ENCODE results near the gene OR51B4. TPM values are rescaled to one million over a fixed set of nuclear protein-coding genes. Genes with fewer than 3 reads are reported as not detected.

The OR51B4 gene
- total RNA-seq, 1 donor, result not detected

DNA sequence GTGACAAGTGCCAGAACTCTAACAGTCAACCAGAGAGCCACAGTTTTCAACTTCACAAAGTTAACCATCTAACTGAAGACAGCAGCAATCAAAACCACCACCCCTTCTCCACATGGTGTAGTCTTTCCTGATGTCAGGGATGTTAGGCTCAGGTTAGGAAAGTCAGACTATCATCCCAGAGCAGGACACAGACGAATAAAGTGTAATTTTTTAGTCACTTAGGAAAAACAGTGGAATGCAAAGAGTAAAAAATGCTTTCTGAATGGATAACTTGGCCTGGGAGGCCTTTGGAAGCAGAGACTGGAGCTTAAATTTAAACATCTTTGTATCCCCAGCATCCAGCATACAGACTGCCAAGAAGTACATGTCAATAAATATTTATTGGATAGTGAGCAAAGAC, 15.4 kb downstream of the OR51B4 start:
- no peak overlapping the region for H3K4me3 ChIP-seq (ENCODE audit: low read length)
- no peaks in the 10 kb centered on the region for H3K9me3 ChIP-seq (ENCODE audit: low read depth, low read length)

DNA sequence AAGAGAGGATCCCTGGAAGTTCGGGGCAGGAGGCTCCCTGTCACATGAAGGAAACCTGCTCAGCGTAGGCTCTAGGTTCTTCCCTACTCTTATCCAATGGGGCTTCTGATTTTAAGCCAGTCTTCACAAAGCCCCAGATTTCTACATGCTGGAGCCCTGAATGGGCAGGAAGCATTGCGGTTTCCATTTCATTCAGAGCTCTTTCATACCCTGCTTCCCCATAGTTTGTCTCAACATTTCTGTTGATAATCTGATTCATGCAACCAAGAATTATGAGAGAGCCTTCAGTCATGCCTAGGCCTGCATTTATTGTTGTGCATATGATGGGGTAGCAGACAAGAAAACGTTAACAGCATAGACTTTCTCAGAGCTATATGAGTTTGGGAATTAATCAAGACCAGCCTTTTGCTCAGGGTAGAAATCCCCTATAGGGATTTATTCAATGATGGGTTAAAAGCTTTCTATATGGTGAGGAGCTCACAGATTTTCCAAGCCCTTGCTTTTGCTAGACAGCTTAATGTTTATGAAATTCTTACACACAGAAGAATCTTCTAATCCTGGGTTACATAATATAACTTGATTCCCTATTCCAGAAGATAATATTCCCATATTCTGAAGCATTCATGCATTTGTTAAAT, 15.9 kb downstream of the OR51B4 start:
- Histone ChIP-seq H3K4me3 (ENCODE audit: low read length) (no peak overlapping the region), H3K4me1 (ENCODE audit: insufficient read depth, low read length) (no peaks in the 10 kb centered on the region), H3K27me3 (ENCODE audit: insufficient read depth, low read length) (no peaks in the 10 kb centered on the region), H3K9me3 (ENCODE audit: low read depth, low read length) (no peaks in the 10 kb centered on the region)

More for the DNA sequence above, 15.4 kb downstream of the OR51B4 start:
- Histone ChIP-seq H3K4me1 (ENCODE audit: insufficient read depth, low read length) (no peaks in the 10 kb centered on the region), H3K27me3 (ENCODE audit: insufficient read depth, low read length) (no peaks in the 10 kb centered on the region)

DNA sequence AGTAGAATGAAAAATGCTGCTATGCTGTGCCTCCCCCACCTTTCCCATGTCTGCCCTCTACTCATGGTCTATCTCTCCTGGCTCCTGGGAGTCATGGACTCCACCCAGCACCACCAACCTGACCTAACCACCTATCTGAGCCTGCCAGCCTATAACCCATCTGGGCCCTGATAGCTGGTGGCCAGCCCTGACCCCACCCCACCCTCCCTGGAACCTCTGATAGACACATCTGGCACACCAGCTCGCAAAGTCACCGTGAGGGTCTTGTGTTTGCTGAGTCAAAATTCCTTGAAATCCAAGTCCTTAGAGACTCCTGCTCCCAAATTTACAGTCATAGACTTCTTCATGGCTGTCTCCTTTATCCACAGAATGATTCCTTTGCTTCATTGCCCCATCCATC, 17.1 kb downstream of the OR51B4 start:
- Histone ChIP-seq H3K4me3 (ENCODE audit: low read length) (no peak overlapping the region), H3K27me3 (ENCODE audit: insufficient read depth, low read length) (no peaks in the 10 kb centered on the region), H3K9me3 (ENCODE audit: low read depth, low read length) (no peaks in the 10 kb centered on the region)

DNA sequence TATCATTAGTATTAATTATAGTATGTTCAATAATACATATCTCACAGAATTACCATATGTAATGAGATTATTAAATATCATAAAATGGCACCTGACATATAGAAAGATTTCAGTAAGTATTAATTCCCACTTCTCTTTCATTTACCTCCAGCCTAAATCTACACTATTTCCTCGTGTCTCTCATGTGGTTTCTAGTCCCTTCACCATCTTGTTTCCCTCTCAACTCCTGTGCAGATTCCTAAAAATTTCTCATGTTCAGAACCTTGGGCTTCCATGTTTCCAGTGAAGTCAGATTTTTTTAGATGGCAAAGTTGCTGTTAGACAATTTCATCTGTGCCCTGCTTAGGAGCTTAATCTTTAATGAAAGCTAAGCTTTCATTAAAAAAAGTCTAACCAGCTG, 17.9 kb downstream of the OR51B4 start:
- Histone ChIP-seq H3K27me3 (ENCODE audit: insufficient read depth, low read length) (no peaks in the 10 kb centered on the region), H3K9me3 (ENCODE audit: low read depth, low read length) (no peaks in the 10 kb centered on the region), H3K4me1 (ENCODE audit: insufficient read depth, low read length) (no peaks in the 10 kb centered on the region), H3K4me3 (ENCODE audit: low read length) (no peak overlapping the region)

More for the DNA sequence above, 17.1 kb downstream of the OR51B4 start:
- no peaks in the 10 kb centered on the region for H3K4me1 ChIP-seq (ENCODE audit: insufficient read depth, low read length)

DNA sequence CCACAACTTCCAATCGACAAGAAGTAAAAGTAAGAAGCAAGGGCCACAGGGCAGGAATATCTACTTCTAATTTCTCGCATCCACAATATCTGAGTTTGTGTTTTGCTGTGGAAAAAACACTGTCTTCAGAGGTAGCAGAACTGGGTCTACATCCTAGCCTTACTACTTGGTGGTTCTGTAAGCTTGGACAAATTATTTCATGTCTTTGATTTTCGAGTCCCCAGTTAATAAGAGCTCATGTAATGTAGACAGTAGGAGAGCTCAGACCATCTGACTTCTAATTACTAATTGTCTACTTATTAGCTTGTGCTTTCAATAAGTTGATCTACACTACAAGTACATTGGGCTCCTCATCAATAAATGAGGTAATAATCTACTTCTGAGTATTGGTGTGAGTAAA, 18.7 kb downstream of the OR51B4 start:
- Histone ChIP-seq H3K9me3 (ENCODE audit: low read depth, low read length) (no peaks in the 10 kb centered on the region), H3K27me3 (ENCODE audit: insufficient read depth, low read length) (no peaks in the 10 kb centered on the region), H3K4me1 (ENCODE audit: insufficient read depth, low read length) (no peaks in the 10 kb centered on the region), H3K4me3 (ENCODE audit: low read length) (no peak overlapping the region)

DNA sequence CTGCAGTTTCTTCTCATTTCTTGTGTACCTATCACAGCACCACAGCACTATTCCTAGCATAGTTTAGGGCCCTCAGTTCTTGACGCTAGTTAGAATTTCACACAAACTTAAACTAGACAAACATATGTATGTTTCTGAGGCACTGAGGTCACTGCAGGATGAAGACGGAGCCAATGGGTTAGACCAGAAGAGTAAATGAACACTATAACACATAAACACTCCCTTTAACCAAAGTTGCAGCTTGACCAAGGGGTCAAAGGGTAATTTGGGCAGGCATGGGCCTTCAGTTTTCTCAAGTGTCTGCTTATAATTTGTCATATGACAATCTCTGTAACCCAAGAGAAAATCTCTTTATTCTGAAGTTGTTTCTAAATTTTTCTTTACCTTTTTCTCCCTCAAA, 19.1 kb downstream of the OR51B4 start:
- H3K4me1 ChIP-seq (ENCODE audit: insufficient read depth, low read length), result no peaks in the 10 kb centered on the region
- H3K9me3 ChIP-seq (ENCODE audit: low read depth, low read length), result no peaks in the 10 kb centered on the region
- no peaks in the 10 kb centered on the region for H3K27me3 ChIP-seq (ENCODE audit: insufficient read depth, low read length)
- H3K4me3 ChIP-seq (ENCODE audit: low read length), result no peak overlapping the region

DNA sequence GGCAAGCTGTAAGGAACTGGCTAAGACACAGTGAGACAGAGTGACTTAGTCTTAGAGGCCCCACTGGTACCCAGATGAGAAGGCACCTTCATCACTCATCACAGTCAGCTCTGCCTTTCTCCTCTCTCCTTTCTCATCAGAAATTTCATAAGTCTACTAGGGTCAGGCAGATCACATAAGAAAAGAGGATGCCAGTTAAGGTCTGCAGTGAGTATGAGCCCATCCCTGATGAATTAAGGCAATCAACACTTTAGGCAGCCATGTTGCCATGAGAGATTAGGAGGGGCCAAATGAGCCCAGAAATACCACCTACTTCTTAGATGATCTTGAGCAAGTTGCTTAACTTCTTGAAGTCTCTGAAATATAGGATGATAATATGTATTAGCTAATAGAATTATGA, 20.1 kb downstream of the OR51B4 start:
- H3K9me3 ChIP-seq (ENCODE audit: low read depth, low read length), result no peaks in the 10 kb centered on the region
- H3K27me3 ChIP-seq (ENCODE audit: insufficient read depth, low read length), result no peaks in the 10 kb centered on the region
- H3K4me3 ChIP-seq (ENCODE audit: low read length), result no peak overlapping the region
- no peaks in the 10 kb centered on the region for H3K4me1 ChIP-seq (ENCODE audit: insufficient read depth, low read length)

DNA sequence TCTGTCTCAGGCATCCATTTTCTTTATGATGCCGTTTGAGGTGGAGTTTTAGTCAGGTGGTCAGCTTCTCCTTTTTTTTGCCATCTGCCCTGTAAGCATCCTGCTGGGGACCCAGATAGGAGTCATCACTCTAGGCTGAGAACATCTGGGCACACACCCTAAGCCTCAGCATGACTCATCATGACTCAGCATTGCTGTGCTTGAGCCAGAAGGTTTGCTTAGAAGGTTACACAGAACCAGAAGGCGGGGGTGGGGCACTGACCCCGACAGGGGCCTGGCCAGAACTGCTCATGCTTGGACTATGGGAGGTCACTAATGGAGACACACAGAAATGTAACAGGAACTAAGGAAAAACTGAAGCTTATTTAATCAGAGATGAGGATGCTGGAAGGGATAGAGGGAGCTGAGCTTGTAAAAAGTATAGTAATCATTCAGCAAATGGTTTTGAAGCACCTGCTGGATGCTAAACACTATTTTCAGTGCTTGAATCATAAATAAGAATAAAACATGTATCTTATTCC, 21.1 kb downstream of the OR51B4 start:
- Histone ChIP-seq H3K4me1 (ENCODE audit: insufficient read depth, low read length) (no peaks in the 10 kb centered on the region), H3K9me3 (ENCODE audit: low read depth, low read length) (no peaks in the 10 kb centered on the region)

DNA sequence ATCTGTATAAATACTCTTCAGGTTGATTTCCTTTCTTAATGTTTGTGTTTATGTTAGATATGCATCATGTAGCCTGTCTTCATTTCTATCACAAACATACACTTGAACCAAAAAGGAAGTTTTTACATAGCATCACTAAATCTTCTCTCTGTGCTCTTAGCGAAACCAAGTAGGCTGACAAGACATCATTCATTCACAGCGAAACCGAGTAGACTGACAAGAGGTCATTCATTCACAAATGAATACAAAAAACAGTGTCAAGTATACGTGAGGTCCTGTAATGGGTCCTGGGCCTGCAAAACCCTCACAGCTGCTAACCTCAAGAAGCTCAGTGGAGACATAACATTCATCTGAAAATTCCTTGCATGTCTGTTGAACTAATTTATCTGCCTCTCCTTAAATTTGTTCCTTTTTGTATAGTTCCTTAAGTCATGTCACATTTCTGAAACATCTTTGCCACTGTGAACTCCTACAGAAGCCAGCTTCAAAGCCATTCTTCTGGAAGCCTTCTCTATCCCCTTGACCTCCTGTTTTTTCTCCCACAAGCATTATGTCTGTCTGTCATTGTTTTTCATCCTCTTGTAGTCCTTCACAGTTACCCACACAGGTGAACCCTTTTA, 22.2 kb downstream of the OR51B4 start:
- Histone ChIP-seq H3K4me3 (ENCODE audit: low read length) (no peak overlapping the region), H3K9me3 (ENCODE audit: low read depth, low read length) (no peaks in the 10 kb centered on the region), H3K27me3 (ENCODE audit: insufficient read depth, low read length) (no peaks in the 10 kb centered on the region), H3K4me1 (ENCODE audit: insufficient read depth, low read length) (no peaks in the 10 kb centered on the region)

More for the DNA sequence above, 21.1 kb downstream of the OR51B4 start:
- H3K27me3 ChIP-seq (ENCODE audit: insufficient read depth, low read length), result no peaks in the 10 kb centered on the region
- no peak overlapping the region for H3K4me3 ChIP-seq (ENCODE audit: low read length)

DNA sequence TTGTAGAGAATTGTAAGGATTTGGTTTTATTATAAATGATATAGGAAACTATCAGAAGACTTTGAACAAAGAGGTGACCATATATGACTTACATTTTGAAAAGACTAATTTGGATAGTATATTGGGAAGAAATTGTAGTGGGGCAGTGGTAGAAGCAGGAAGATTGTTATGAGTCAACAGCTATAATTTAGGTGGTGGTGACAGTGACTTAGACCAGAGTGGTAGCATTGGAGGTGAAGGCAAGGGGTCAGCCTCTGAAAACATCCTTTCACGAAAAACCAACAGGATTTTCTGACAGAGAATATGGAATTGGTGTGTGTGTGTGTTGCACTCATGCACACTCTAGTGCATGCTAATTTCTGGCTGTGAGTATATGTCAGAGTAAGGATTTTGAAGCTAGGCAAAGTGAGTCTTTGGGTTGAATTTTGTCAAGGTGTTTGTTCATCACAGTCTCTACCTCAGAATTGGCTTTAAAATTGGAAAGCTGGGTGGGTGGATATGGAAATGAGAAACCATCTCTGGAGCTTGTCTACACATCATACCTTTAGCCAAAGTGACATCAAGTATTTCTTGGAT, 23.9 kb downstream of the OR51B4 start:
- no peaks in the 10 kb centered on the region for H3K4me1 ChIP-seq (ENCODE audit: insufficient read depth, low read length)
- H3K27me3 ChIP-seq (ENCODE audit: insufficient read depth, low read length), result no peaks in the 10 kb centered on the region
- H3K4me3 ChIP-seq (ENCODE audit: low read length), result no peak overlapping the region
- H3K9me3 ChIP-seq (ENCODE audit: low read depth, low read length), result no peaks in the 10 kb centered on the region

DNA sequence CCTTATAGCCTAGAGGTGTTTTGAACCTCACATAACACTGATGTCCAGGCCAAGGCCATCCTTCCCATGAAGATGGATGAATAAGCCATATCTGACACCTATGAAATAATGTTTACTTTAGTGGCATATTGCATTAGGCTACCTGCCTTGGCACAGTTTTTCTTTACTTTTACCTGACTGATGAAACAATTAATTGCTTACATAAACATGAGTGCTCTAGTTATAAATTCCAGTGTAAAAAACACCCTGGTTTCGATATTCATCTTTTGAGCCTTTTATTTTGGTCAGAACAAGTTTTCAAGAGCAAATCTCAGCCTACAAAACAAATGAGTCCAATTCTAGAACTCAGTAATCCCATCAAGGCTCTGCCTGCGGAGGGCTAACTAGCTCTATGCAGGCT, 25.0 kb downstream of the OR51B4 start:
- Histone ChIP-seq H3K4me3 (ENCODE audit: low read length) (no peak overlapping the region), H3K4me1 (ENCODE audit: insufficient read depth, low read length) (no peaks in the 10 kb centered on the region), H3K9me3 (ENCODE audit: low read depth, low read length) (no peaks in the 10 kb centered on the region)

DNA sequence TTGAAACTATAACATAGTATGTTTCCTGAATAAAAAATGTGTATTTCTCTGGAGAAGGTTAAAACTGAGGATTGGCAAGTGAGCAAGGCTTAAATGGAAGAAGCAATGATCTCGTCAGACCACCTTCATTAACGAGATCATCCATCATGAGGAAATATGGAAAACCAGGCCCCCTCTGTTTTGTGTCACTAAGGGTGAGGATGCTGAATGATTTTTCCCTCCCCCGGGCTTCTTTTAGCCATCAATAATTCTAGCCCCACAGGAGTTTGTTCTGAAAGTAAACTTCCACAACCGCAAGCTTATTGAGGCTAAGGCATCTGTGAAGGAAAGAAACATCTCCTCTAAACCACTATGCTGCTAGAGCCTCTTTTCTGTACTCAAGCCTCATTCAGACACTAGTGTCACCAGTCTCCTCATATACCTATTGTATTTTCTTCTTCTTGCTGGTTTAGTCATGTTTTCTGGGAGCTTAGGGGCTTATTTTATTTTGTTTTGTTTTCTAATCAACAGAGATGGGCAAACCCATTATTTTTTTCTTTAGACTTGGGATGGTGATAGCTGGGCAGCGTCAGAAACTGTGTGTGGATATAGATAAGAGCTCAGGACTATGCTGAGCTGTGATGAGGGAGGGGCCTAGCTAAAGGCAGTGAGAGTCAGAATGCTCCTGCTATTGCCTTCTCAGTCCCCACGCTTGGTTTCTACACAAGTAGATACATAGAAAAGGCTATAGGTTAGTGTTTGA, 26.2 kb downstream of the OR51B4 start:
- H3K27me3 ChIP-seq (ENCODE audit: insufficient read depth, low read length), result no peaks in the 10 kb centered on the region
- no peaks in the 10 kb centered on the region for H3K9me3 ChIP-seq (ENCODE audit: low read depth, low read length)
- no peak overlapping the region for H3K4me3 ChIP-seq (ENCODE audit: low read length)
- no peaks in the 10 kb centered on the region for H3K4me1 ChIP-seq (ENCODE audit: insufficient read depth, low read length)

More for the DNA sequence above, 25.0 kb downstream of the OR51B4 start:
- H3K27me3 ChIP-seq (ENCODE audit: insufficient read depth, low read length), result no peaks in the 10 kb centered on the region

DNA sequence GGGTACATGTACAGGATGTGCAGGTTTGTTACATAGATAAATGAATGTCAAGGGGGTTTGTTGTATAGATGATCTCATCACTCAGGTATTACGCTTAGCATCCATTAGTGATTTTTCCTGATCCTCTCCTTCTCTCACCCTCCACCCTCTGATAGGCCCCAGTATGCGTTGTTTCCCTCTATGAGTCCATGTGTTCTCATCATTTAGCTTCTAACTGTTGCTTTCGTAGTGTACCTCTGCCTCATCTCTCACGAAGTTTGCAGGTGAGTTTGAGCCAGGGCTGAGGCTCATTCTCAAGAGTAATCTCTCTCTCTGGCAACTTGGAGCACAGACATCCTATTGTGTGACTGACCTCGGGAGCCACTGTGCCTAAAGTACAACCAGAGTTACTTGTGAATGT, 27.4 kb downstream of the OR51B4 start:
- Histone ChIP-seq H3K4me3 (ENCODE audit: low read length) (no peak overlapping the region), H3K9me3 (ENCODE audit: low read depth, low read length) (no peaks in the 10 kb centered on the region), H3K27me3 (ENCODE audit: insufficient read depth, low read length) (no peaks in the 10 kb centered on the region), H3K4me1 (ENCODE audit: insufficient read depth, low read length) (no peaks in the 10 kb centered on the region)

DNA sequence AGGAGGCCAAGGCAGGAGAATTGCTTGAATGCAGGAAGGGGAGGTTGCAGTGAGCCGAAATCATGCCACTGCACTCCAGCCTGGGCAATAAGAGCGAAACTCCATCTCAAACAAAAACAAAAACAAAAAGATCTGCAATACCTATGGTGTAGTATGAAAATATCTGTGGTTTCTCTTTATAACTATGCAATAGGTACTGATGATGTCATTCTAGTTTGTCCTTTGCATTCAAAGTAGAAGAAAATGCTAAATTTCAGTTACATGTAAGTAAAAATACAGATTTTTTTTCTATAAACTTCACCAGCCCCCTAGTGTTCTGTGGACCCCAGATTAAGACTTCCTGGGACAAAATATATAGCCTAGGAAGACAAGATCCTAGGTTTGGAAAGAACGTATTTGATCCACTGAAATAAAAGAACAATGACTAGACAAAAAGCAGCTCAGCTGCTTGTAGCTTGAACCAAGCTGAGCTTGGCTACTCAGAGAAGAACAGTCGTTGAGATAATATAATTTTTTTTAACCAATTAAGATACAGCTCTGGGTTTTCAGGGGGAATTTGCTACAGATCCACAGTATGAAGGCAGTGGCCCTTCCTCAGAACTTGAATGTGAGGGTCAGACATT, 29.2 kb downstream of the OR51B4 start:
- Histone ChIP-seq H3K4me3 (ENCODE audit: low read length) (no peak overlapping the region), H3K27me3 (ENCODE audit: insufficient read depth, low read length) (no peaks in the 10 kb centered on the region), H3K9me3 (ENCODE audit: low read depth, low read length) (no peaks in the 10 kb centered on the region), H3K4me1 (ENCODE audit: insufficient read depth, low read length) (no peaks in the 10 kb centered on the region)

DNA sequence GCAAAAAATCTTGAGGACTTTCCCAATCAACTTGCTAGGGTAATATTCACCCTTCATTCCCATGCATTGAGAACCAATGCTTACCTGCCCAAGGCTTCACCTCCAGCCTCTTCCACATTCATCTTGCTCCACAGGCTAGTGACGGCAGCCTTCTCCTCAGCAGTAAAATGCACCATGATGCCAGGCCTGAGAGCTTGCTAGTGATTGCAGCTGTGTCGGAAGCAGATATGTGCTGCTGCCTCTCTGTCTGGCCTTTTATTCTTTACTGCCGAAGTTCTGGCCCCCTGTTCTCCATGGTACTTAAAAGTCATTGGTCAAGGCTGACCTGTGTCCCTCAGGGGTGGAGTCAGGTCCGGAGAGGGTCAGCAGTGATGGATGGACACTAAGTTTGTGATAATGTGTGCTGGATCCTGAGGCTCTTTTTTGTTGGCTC, 32.0 kb downstream of the OR51B4 start, which contains the start of gene HBE1:
TSS of gene HBE1 (minus strand) at position 231 of the 433 bp plus-strand sequence. CDS start at position 176, 55 bp downstream.
- no peaks in the 10 kb centered on the region for H3K9me3 ChIP-seq (ENCODE audit: low read depth, low read length)
- no peaks in the 10 kb centered on the region for H3K27me3 ChIP-seq (ENCODE audit: insufficient read depth, low read length)
- H3K4me1 ChIP-seq (ENCODE audit: insufficient read depth, low read length), result no peaks in the 10 kb centered on the region
- H3K4me3 ChIP-seq (ENCODE audit: low read length), result no peak within 1 kb of the TSS

Measured in mononuclear cell (primary cell).